Measurements from ENCODE around the gene MBP.

MBP gene

GRCh38 chr18:77133835-77134496 lies 1.4 kb upstream of the MBP start:
- DNase-seq (ENCODE audit: low read depth): no peak

- DNase-seq (ENCODE audit: low read depth): no peak
These were observed 660 bp upstream of the MBP start for GRCh38 chr18:77133051-77133834.

GRCh38 chr18:77131652-77132368 lies 773 bp downstream of the MBP start:
- peak; percentile 28 for DNase-seq (ENCODE audit: low read depth)

- no peak for DNase-seq (ENCODE audit: low read depth)
These were observed 1.4 kb downstream of the MBP start for GRCh38 chr18:77131100-77131651.

GRCh38 chr18:77130229-77131099 lies 2.1 kb downstream of the MBP start:
- no peak for DNase-seq (ENCODE audit: low read depth)

- DNase-seq (ENCODE audit: low read depth): peak; percentile 95
These were observed 3.4 kb downstream of the MBP start for GRCh38 chr18:77129150-77129551.

- DNase-seq (ENCODE audit: low read depth): peak; percentile 96
These were observed 4.6 kb downstream of the MBP start for GRCh38 chr18:77127769-77128671.

GRCh38 chr18:77124452-77124922 lies 8.1 kb downstream of the MBP start:
- peak; percentile 30 for DNase-seq (ENCODE audit: low read depth)

GRCh38 chr18:77123320-77124231 lies 9.0 kb downstream of the MBP start:
- DNase-seq (ENCODE audit: low read depth): no peak

- DNase-seq (ENCODE audit: low read depth): no peak
These were observed 11.1 kb downstream of the MBP start for GRCh38 chr18:77121523-77121922.

GRCh38 chr18:77119851-77120491 lies 12.6 kb downstream of the MBP start:
- no peak for DNase-seq (ENCODE audit: low read depth)

GRCh38 chr18:77119101-77119850 lies 13.3 kb downstream of the MBP start:
- no peak for DNase-seq (ENCODE audit: low read depth)

- no peak for DNase-seq (ENCODE audit: low read depth)
These were observed 14.1 kb downstream of the MBP start for GRCh38 chr18:77118256-77119090.

GRCh38 chr18:77116201-77117080 lies 16.1 kb downstream of the MBP start:
- no peak for DNase-seq (ENCODE audit: low read depth)

GRCh38 chr18:77115192-77115953 lies 17.2 kb downstream of the MBP start:
- peak; percentile 18 for DNase-seq (ENCODE audit: low read depth)

All from EH (cell line).